Natural killer cell treated with Interleukin-12 subunit alpha and Interleukin-12 subunit beta and Interleukin-15 and Interleukin-18, amount 100 ng/mL, for 72 hours (primary cell): ENCODE results near the gene MRPL2. TPM values are rescaled to one million over a fixed set of nuclear protein-coding genes. Genes with fewer than 3 reads are reported as not detected.

Experiments
- ATAC-seq, 2 donors: fragments of 150-1000 bp; cut with Tn5 transposase in 1 of 2; sonication (Bioruptor Pico), chemical (Tn5 transposase) in 1 of 2; 2 replicates each; pipeline ENCODE4 v1.10.0; 2021
- DNase-seq: peaks from one replicate; pipeline ENCODE4 v3.0.0; 2022; ENCODE audit warnings: low spot score
- H3K27ac Mint-ChIP-seq, 2 donors: 1 replicate in 1 of 2; 2 replicates in 1 of 2; pipeline ENCODE4 v1.8.0; 2022; ENCODE audit warnings: mixed read lengths in 2 of 2, mild to moderate bottlenecking in 1 of 2, moderate library complexity in 1 of 2
- H3K27me3 Mint-ChIP-seq, 2 donors: 1 replicate in 1 of 2; 2 replicates in 1 of 2; pipeline ENCODE4 v1.8.0; 2022; ENCODE audit warnings: mixed read lengths in 2 of 2
- H3K36me3 Mint-ChIP-seq: one replicate; pipeline ENCODE4 v1.8.0; 2022; ENCODE audit warnings: mixed read lengths
- H3K4me1 Mint-ChIP-seq, 2 donors: 1 replicate in 1 of 2; 2 replicates in 1 of 2; pipeline ENCODE4 v1.8.0; 2022; ENCODE audit warnings: low read depth in 2 of 2, mixed read lengths in 2 of 2, mild to moderate bottlenecking in 1 of 2
- H3K4me3 Mint-ChIP-seq: one replicate; pipeline ENCODE4 v1.8.0; 2022; ENCODE audit warnings: mixed read lengths
- H3K9me3 Mint-ChIP-seq: 2 replicates; pipeline ENCODE4 v1.8.0; 2022; ENCODE audit warnings: mixed read lengths
- total RNA-seq, 2 donors: library from RNA; stranded (reverse); gene quantifications; one replicate each; pipeline ENCODE4 v1.2.3, GENCODE V29; 2022

Gene MRPL2
- 10 to 100 TPM; 41.7 to 59.6 TPM for total RNA-seq

GRCh38 chr6:43059168-43060033 is at the start of gene MRPL2, which contains the start of gene KLC4:
Gene MRPL2, minus strand, starts transcription at chr6:43059434. Its CDS starts 53 bp downstream, at chr6:43059381.
Gene KLC4, plus strand, starts transcription at chr6:43059631. Its CDS starts 1,705 bp downstream, at chr6:43061336.
- Mint-ChIP-seq H3K4me3 (peak within 1 kb of the TSS; percentile 86), H3K9me3 (no peaks in the 10 kb centered on the region), H3K27me3 (no peaks in the 10 kb centered on the region), H3K27ac (peak within 1 kb of the TSS; percentile 83 to 92), H3K36me3 (no peaks in the 10 kb centered on the region), H3K4me1 (peaks cover 29 to 30% of the 10 kb centered on the region in 2 donors)
- peak; percentile 97 for ATAC-seq
- peak; percentile 96 for DNase-seq

- H3K27me3 Mint-ChIP-seq, result no peaks in the 10 kb centered on the region
- no peaks in the 10 kb centered on the region for H3K9me3 Mint-ChIP-seq
- no peak overlapping the region for H3K27ac Mint-ChIP-seq
- peaks cover 0 to 5% of the 10 kb centered on the region in 2 donors for H3K4me1 Mint-ChIP-seq
- ATAC-seq (no peak), DNase-seq (peak; percentile 54)
- no peaks in the 10 kb centered on the region for H3K36me3 Mint-ChIP-seq
- no peak overlapping the region for H3K4me3 Mint-ChIP-seq
Measured at GRCh38 chr6:43107344-43108062, 48.3 kb upstream of the MRPL2 start.

GRCh38 chr6:43105538-43106222 is 46.4 kb upstream of the MRPL2 start:
- Mint-ChIP-seq H3K27ac (peak overlapping the region in 1 of 2 donors; percentile 54), H3K9me3 (no peaks in the 10 kb centered on the region), H3K36me3 (no peaks in the 10 kb centered on the region), H3K4me3 (no peak overlapping the region), H3K4me1 (peaks cover 0 to 5% of the 10 kb centered on the region in 2 donors), H3K27me3 (no peaks in the 10 kb centered on the region)
- ATAC-seq, result no peak
- DNase-seq, result no peak

DNA sequence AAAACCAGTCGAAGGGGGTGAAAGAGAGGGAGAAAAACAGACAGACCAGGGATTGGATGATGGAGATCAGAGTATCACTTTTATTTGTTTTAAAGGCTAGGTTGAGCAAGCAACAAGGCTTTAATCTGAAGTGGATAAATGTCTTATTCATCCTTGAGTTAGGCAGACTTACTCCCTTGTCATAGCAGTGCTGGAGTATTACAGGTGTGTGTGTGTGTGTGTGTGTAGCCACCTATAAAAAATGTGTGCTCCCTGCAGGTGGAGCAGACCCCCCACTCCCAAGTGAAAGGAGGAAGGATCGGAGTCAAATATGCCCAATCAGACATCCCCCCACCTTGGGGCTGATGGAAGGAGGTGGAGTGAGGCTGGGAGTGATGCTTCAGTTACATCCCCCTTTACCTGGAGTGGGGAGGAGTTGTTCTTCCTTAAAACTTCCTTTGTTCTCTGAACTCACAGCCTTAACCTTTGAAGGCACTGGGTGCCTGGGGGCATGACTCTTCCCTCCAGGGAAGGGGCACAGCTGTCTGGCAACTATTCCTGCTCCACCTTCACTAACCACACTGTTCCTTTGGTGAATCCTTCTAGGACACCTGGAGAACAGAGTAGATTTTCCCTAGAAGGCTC is 44.1 kb upstream of the MRPL2 start:
- Mint-ChIP-seq H3K9me3 (no peaks in the 10 kb centered on the region), H3K4me1 (peaks cover 0 to 5% of the 10 kb centered on the region in 2 donors), H3K4me3 (no peak overlapping the region), H3K27me3 (no peaks in the 10 kb centered on the region), H3K27ac (no peak overlapping the region), H3K36me3 (no peaks in the 10 kb centered on the region)
- ATAC-seq (no peak), DNase-seq (no peak)

- Mint-ChIP-seq H3K27me3 (no peaks in the 10 kb centered on the region), H3K9me3 (no peaks in the 10 kb centered on the region), H3K27ac (no peak overlapping the region), H3K36me3 (no peaks in the 10 kb centered on the region), H3K4me3 (no peak overlapping the region), H3K4me1 (peaks cover 0 to 3% of the 10 kb centered on the region in 2 donors)
- ATAC-seq (no peak), DNase-seq (no peak)
Measured at GRCh38 chr6:43101497-43101896, 42.3 kb upstream of the MRPL2 start.

DNA sequence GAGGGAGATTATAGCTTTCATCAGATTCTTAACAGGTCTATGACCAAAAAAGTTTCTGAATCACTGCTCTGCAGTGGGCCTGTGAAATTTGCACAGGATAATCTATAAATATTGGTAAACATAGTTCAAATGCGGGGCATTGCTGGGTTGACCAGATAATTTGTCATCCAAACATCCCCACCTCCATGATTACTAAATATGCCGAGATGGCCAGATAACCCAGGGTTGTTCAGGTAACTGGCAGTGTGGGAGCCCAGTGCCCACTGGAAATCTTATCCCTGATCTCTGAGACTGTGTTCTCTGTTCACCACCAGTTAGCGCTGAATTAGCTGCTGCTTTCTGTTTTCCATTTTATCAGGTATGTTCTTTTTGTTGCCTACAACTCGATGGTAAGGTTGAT is 38.3 kb upstream of the MRPL2 start:
- Mint-ChIP-seq H3K4me3 (no peak overlapping the region), H3K9me3 (no peaks in the 10 kb centered on the region), H3K4me1 (peaks cover 5 to 6% of the 10 kb centered on the region in 2 donors), H3K27ac (no peak overlapping the region), H3K36me3 (no peaks in the 10 kb centered on the region), H3K27me3 (no peaks in the 10 kb centered on the region)
- DNase-seq, result no peak
- no peak for ATAC-seq

DNA sequence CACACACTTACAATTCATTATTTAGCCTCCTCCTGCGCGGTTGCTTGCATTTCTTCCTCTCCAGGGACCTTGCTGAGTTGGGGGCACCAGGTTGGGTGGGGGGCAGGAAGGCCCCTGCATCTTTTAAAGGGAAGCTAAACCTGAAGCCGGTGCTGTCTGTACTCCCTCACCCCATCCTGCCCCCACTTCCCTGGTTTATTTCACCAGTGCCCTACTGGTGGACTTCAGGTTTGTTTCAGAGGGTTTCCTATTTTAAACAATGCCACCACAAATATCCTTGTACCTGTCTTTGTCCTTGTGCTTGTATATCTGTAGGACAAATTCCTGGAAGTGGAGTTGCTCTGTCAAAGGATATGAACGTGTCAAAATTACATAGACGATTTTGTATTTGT is 37.9 kb upstream of the MRPL2 start:
- Mint-ChIP-seq H3K36me3 (no peaks in the 10 kb centered on the region), H3K4me3 (no peak overlapping the region), H3K27me3 (no peaks in the 10 kb centered on the region), H3K4me1 (peaks cover 5 to 6% of the 10 kb centered on the region in 2 donors), H3K9me3 (no peaks in the 10 kb centered on the region), H3K27ac (no peak overlapping the region)
- DNase-seq (no peak), ATAC-seq (no peak)

DNA sequence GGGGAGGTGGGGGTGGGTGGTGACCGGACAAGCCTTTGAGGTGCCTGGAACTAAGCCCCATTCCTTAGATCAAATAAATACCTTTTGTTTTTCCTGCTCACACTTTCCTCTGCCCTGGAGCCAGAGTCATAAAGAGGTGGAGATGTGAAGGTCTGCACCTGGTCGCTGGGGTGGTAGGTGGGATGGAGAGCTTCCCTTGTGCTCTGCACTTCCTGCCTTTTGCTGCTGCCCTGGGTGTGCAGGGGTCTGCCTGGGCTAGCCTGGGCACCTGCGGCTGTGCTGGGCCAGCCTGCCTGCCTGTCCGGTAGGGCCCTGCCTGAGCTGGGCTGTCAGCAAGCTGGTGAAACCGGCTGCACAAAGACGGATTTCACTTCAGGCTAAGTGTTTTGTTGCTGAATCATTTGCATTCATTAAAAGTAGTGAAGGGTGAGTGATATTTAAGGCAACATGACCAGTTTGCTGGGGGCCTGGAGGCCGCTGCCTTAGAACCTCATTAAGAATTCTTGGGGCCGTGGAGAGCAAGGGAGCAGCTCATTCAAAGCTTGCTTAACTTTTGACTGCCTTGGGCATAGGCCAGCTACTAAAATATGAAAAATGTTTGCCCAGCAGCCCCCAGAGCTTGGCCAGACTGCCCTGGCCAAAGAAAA is 37.3 kb upstream of the MRPL2 start:
- Mint-ChIP-seq H3K27me3 (no peaks in the 10 kb centered on the region), H3K9me3 (no peaks in the 10 kb centered on the region), H3K4me3 (no peak overlapping the region), H3K36me3 (no peaks in the 10 kb centered on the region), H3K27ac (no peak overlapping the region), H3K4me1 (peaks cover 5 to 6% of the 10 kb centered on the region in 2 donors)
- DNase-seq (no peak), ATAC-seq (no peak)

- Mint-ChIP-seq H3K4me3 (no peak overlapping the region), H3K9me3 (no peaks in the 10 kb centered on the region), H3K36me3 (no peaks in the 10 kb centered on the region), H3K27me3 (no peaks in the 10 kb centered on the region), H3K27ac (no peak overlapping the region), H3K4me1 (peaks cover 5 to 6% of the 10 kb centered on the region in 2 donors)
- DNase-seq (no peak), ATAC-seq (no peak)
Measured at GRCh38 chr6:43095939-43096338, 36.7 kb upstream of the MRPL2 start.

DNA sequence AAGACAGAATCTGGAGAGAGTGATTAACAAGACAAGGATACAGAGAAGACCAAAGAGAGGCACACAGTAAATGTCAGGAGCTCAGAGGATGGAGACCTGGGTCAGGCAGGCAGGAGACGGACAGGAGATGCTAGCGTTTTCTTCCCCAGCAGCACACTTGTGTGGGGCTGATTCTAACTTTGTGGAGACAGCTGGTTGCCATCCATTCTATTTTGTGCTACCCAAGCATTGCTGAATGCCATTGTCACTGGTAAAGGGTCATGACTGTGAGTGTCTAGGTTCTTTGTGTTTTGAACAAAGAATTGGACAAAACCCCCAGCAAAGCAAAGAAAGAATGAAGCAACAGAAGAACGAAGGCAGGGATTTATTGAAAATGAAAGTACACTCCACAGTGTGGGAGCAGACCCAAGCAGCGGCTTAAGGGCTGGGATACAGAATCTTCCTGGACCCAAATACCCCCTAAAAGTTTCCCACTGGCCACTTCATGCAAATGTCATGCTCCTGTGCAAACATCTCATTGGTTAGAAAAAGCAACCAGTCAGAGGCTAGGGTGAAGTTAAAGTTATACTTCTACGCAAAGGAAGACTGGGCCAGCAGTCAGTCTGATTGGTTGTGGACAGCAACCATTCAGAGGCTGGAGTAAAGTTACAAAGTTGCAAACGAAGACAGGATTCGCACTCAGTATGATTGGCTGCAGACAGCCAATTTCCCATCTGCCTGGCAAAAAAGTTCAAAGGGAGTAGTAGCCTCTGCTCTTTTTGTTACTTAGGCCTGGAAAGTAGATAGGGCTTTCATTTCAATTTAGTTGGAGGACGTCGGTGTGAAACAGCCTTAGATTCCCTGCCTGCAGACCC is 34.4 kb upstream of the MRPL2 start:
- Mint-ChIP-seq H3K27ac (no peak overlapping the region), H3K4me3 (peak overlapping the region; percentile 25), H3K27me3 (no peaks in the 10 kb centered on the region), H3K36me3 (no peaks in the 10 kb centered on the region), H3K4me1 (peaks cover 5 to 6% of the 10 kb centered on the region in 2 donors), H3K9me3 (no peaks in the 10 kb centered on the region)
- no peak for DNase-seq
- ATAC-seq, result peak; percentile 51 to 60

DNA sequence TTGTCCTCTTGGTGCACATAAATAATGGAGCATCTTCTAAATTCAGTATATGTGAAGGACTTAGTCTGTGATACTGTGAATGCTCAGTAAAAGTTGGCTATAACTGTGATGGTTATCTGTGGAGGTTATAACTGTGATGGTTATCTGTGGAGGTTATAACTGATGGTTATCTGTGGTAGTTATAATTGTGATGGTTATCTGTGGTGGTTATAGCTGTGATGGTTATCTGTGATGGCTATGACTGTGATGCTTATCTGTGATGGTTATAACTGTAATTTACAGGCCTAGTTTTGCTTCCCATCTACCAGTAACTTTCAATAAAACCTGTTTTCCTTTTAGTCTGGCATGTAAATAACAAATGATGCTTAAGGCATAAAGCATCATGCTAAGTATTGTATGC is 33.4 kb upstream of the MRPL2 start:
- Mint-ChIP-seq H3K36me3 (no peaks in the 10 kb centered on the region), H3K4me3 (no peak overlapping the region), H3K27ac (no peak overlapping the region), H3K27me3 (no peaks in the 10 kb centered on the region), H3K4me1 (peaks cover 5 to 6% of the 10 kb centered on the region in 2 donors), H3K9me3 (no peaks in the 10 kb centered on the region)
- ATAC-seq (peak in 1 of 2 donors; percentile 62), DNase-seq (no peak)

- Mint-ChIP-seq H3K4me3 (no peak overlapping the region), H3K36me3 (no peaks in the 10 kb centered on the region), H3K27ac (no peak overlapping the region), H3K27me3 (no peaks in the 10 kb centered on the region), H3K4me1 (peaks cover 5 to 6% of the 10 kb centered on the region in 2 donors), H3K9me3 (no peaks in the 10 kb centered on the region)
- ATAC-seq, result no peak
- no peak for DNase-seq
Measured at GRCh38 chr6:43091436-43091991, 32.3 kb upstream of the MRPL2 start.
